Measurements from ENCODE around the gene MED26.

The MED26 gene

DNA sequence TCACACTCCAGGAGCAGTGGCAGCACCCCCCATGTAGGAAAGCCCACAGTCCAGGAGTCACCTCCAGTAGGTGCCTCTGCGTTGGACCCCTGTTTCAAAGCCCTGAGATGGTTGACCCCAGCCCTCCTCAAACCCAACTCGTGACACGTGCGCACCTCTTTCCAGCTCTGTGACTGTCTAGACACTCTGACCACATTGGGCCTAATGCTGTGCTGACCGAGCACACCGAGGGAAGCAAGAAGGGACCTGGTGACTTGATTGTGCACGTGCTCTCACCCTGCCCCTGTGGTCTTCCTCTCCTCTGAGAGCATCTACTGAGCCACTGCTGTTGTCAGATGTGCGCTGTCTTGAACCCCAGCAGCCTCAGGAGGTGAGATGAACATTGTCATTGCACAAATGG, 32.9 kb downstream of the MED26 start:
- no peak for DNase-seq (ENCODE audit: low read depth)
- H3K4me3 ChIP-seq (ENCODE audit: low read depth, low read length): no peak overlapping the region

DNA sequence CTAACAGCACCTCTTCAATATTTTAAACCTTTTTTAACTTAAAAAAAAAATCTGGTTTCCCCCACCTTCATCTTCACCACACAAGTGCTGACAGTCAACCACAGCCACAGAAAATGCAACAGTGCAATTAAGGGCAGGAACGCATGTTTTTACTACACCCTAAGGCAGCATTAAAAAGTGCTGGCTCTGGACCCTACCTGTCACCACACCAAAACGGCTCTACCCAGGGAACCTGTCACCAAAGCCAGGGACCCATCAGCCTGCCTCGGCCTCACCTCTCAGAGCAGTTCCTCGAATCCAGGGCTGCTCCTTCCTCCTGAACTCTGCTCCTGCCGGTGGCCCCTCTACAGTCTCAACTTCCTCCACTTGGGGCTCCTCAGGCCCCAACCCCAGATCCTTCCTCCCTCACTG, 33.3 kb downstream of the MED26 start:
- no peak for DNase-seq (ENCODE audit: low read depth)
- no peak overlapping the region for H3K4me3 ChIP-seq (ENCODE audit: low read depth, low read length)

DNA sequence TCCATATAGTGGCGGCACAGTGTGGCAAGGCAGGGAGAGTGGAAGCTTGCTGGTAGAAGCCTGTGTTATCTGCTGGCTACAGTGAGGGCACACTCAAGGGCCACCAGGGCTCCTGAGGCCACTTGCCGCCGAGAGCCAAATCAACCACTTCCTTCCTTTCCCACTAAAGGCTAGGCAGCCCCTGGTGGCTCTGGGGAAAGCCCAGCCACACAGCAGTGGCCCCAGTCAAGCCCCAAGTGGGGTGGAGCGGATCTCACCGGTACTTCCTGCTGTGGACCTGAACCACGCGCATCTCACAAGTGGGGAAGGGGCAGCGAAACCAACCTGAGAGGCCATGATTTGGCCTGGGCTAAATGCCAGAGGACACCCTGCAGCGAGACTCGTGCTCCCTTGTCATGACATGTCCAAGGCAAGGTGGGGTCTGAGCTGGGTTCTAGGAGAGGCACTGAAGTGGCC, 33.8 kb downstream of the MED26 start:
- no peak for DNase-seq (ENCODE audit: low read depth)
- no peak overlapping the region for H3K4me3 ChIP-seq (ENCODE audit: low read depth, low read length)

DNA sequence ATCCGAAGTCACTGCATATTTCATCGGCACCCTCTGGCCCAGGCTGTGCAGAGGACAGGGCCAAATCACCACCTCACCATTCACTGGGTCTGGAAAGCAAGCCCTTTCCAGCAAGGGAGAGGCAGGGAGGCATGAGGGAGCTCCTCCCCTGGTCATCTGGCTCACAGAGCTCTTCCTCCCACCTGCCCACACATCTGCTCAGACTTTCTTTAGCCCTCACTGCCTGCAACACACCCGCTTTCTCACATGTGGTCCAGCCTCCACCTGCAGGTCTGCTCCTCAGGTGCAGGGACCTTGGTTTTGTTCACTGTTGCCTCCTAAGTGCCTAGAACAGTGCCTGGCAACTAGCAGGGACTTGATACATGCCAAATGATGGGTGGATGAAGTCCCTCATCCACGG, 34.8 kb downstream of the MED26 start:
- H3K4me3 ChIP-seq (ENCODE audit: low read depth, low read length): no peak overlapping the region

DNA sequence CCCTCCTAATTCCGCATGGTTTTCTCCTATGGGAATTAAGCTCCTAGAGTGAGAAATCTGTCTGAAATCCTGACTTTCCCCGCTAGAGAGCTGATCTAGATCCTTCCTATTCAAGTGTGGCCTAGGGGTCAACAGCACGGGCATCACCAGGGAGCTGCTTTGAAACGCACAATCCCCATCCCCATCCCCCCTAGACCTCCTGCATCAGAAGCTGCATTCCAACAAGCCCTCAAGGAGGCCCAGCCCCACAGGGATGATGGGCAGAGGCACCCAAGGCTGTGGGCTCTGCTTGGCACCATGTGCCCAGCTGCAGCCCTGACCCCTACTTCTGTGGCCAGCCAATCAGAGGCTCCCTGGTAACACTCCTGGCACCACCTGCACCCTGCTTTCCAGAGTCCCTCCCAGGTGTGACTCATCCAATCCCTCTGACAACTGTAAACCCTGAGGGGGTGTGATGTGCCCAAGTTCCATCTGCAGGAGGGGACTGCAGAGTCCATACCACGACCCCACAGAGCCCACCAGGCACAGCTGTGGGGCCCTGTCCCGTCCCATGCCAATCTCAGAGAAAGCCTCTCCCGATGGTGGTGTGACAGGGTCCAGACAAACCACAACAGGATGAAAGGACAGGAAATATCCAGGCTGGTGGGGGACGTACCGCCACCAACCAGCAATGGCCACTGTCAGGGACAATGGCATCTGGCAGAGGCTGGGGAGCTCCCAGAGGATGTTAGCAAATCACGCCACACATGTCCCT, 36.0 kb downstream of the MED26 start:
- no peak overlapping the region for H3K4me3 ChIP-seq (ENCODE audit: low read depth, low read length)
- DNase-seq (ENCODE audit: low read depth): no peak

More for the DNA sequence above, 34.8 kb downstream of the MED26 start:
- no peak for DNase-seq (ENCODE audit: low read depth)

DNA sequence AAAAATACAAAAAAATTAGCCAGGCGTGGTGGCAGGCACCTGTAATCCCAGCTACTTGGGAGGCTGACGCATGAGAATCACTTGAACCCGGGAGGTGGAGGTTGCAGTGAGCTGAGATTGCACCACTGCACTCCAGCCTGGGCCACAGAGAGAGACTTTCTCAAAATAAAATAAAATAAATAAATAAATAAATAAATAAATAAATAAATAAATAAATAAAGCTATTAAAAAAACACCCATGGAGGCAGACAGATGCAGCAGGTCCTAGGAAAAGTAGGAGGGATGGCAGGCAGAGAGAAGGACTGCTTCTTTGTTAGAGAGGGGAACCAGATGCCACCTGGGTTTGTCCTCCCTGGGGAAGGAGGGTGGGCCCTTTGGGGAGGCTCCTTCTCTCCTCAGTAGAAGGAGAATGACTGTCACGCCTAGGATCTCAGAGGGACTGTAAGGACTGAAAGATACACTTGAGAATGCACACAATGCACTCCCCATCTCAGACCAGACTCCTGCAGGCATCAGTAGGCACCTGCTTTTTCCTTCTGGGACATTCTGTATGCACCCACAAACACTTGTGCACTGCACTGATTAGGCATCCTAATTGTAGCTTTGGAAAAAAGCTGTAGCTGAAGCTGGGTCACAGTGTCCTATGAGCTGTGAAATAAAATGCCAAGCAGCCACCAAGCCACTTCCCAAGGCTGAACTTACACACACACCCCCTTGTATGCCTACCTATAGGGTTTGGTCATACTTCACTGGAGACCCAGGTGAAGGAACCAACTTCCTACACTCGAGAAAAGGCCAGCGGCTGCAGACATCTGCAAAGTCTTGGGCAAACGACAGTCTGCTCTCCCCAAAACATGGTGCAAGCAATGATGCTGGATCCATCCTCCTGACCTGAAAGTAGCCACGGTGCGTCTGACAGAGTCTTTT, 36.9 kb downstream of the MED26 start:
- no peak overlapping the region for H3K4me3 ChIP-seq (ENCODE audit: low read depth, low read length)
- DNase-seq (ENCODE audit: low read depth): no peak

DNA sequence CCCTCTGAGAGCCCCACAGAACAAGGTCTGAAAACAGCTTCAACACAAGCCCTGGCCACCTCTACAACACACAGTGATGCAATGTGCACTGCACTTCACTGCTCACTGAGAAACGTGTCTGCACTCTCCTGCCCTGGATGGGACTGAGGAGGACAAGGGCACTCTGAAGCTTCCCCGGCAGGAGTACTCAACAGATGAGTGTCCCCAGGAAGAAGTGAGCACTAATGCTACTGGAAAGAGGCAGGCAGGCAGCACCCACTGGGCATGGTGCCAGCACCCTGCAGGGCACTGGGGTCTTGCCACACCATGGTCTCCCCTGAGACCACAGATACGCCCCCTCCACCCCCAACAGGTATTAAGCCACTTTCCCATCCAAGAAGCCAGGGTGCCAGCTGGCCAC, 38.1 kb downstream of the MED26 start:
- DNase-seq (ENCODE audit: low read depth): no peak
- no peak overlapping the region for H3K4me3 ChIP-seq (ENCODE audit: low read depth, low read length)

DNA sequence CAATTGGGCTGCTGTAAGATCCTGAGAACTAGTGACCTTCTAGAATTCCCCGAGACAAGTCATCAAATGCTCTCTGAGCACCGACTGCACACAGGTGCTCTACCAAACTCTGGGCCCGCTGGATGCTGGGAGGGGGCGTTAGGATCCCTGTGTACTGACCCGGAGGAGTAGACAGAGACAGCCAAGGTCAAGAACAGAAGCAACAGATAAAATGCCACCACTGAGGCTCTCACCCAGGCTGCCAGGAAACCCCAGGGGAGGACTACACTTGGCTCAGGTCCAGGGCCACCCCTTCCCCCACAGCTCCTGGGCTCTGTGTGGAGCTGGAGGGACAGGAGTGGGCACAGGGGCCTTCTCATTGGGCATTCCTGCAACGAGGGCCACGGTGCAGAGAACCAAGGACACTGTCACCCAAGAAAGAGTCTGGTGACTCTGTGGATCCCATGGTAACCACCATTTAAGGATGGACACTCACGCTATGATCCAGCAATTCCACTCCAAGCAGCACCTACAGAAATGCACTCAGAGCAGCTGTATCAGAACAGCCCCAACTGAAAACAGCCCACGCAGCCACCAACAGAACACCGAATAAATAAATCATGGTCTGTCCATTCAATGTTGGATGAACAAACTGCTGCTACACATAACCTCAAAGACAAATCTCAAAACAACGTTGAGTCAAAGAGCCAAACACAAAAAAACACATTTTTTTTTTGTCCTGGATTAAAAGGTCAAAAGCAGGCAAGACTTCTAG, 39.0 kb downstream of the MED26 start:
- DNase-seq (ENCODE audit: low read depth): no peak
- no peak overlapping the region for H3K4me3 ChIP-seq (ENCODE audit: low read depth, low read length)

DNA sequence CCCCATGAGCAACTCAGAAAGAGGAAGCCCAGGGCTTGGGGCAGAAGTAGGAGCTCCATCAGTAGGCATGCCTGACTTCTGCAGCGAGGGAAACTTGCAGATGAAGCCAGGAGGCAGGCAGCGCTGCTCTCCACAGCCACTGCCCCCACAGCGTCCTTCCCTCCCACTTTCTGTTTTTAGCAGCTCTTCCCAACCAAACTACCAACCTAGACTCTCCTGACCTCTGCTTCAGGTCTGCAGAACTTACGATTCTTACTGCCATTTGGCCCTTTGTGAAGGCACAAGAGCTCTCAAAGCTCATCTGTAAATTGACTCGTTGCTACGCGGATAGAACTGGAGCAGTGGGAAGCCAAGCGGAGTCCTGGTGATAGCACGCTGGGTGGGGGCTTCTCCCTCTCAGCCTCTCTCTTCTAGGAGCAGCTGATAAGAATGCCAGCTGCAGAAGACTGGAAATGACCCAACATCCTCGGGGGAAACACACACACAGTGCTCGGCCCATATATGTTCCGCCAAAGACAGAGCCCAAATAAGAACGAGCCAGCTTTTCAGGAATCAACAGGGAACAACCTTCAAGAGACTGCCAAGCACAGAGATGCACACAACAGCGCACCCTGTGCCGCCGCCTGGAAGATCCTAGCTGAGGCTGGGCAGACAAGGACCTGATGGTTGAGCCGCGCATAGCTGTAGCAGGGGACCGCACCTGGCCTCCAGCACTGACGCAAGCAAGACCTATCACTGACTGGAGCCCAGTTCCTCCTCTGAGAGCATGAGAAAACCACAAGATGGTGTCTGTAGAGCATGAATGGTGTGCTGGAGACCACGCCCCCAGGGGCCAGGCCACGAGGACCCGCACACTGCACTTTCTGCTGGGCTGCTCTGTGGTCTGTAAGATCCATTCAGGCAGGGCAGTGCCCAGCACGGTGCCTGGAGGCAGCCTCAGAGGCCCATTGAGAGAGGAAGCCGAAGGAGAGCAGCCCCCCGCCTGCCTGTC, 39.9 kb downstream of the MED26 start:
- H3K4me3 ChIP-seq (ENCODE audit: low read depth, low read length): no peak overlapping the region

DNA sequence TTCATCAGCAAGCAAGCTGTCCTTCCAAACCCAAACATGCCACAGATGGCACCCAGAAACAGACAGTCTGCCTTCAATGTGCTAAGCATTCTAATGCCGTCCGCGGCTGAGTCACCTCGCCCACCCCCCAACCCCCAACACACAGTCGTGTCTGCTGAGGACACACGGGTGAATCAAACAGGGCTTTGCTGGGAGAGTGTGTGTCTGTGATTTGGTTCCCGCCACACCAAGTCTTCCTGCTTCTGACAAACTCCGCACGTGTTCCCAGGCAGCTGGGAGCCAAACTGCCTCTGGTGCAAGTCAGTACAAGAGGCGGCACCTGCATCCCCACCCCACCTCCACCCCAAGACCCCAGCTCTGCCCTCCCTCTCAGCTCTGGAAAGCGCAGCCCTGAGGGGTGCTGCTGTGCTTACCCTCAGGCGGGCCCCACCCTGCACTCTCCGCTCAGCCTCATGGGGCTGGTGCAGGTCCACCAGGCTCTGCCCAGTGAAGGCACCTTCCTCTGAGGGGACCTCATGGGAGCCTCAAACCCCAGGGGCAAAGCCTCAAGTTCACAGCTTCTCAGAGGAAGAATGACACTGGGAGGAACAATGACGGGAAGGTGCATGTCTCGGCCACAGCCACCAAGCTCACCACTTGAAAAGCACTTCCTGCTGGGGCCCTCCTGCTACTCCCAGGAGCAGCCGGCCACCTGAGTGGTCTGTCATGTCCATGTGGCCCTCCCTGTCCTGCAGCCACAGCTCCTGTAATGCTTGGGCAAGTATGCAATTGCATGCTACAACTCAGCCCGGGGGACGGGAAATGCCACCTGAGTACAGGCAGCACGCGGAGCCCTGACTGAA, 40.8 kb downstream of the MED26 start:
- no peak overlapping the region for H3K4me3 ChIP-seq (ENCODE audit: low read depth, low read length)
- no peak for DNase-seq (ENCODE audit: low read depth)

More for the DNA sequence above, 39.9 kb downstream of the MED26 start:
- no peak for DNase-seq (ENCODE audit: low read depth)

DNA sequence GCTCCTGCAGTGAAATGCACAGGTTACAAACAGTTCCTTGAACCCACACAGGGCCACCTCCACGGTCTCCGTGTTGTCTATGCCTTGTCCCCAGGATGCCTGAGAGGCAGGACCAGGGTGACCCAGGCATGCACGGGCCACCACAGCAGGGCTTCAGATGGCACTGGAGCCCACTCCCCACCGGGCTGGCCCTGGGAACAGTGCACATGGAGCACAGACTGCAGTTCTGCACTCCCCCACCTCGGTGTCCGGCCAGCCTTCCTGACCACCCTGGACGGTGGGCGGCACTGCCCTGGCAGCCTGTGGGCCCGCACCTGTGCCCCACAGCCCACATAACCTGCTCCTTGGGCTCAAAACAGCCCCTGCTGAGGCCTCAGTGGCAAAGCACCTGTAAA, 41.5 kb downstream of the MED26 start:
- DNase-seq (ENCODE audit: low read depth): no peak
- no peak overlapping the region for H3K4me3 ChIP-seq (ENCODE audit: low read depth, low read length)

DNA sequence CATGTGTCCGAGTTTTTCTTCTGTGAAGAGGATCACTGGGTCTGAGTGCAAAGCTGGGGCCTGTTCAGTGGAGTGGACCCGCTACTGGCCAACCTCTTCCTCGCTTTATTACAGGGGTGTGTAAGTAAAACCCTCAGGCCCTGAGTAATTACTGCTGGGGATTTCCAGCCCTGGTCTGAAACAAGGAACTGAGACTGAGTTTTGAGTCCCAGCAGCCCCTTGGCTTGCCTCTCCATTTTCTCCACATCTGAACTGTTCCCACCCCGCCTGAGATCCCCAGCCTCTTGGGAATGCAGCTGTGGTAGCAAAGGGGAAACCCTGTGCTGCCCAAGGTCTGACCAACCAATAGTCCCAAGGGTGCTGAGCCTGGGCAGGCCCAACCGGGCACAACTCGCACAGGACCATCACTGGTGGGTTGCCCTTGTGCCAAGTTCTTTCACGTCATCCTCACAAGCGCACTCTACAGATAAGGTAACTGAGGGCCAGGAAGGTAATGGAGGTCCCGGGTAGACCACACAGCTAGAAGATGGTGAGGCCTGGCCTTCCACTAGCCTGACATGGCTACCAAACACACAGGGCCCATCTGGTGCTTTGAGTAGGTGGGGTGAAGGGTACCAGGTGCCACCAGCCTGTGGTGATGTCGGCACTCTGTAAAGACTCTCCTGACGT, 42.1 kb downstream of the MED26 start:
- H3K4me3 ChIP-seq (ENCODE audit: low read depth, low read length): no peak overlapping the region
- DNase-seq (ENCODE audit: low read depth): no peak

DNA sequence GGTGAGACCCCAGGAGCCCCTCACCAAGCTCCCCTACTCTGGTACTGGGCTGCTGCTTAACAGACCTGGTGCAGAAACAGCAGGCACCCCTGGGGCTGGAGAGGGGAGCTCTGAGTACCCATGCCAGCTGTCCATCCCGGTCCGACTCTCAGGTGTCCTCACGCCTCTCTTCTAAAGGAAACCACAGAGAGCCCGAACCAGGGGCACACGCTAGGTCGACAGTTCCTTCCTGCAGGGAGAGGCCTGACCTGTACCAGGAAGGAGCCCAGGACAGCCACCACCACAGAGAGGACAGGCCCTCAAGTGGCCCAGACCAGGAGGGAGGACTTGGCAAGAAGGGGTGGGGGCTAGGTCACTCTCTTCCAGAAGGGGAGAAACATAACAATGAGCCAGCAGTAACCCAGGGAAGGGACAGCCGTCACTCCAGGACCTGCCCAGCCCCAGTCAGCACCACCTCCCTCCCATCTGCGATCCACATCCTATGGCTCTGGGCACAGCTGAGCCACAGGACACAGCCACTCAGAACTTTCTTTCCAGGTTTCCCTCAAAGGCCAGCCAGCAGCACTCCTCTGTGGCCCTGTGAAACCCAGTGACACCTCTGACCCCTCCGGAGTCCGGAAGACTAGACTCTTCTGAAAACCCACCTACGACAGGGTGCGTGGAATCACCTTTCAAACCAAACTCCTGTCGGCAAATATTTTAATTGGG, 42.8 kb downstream of the MED26 start:
- no peak for DNase-seq (ENCODE audit: low read depth)
- H3K4me3 ChIP-seq (ENCODE audit: low read depth, low read length): no peak overlapping the region

DNA sequence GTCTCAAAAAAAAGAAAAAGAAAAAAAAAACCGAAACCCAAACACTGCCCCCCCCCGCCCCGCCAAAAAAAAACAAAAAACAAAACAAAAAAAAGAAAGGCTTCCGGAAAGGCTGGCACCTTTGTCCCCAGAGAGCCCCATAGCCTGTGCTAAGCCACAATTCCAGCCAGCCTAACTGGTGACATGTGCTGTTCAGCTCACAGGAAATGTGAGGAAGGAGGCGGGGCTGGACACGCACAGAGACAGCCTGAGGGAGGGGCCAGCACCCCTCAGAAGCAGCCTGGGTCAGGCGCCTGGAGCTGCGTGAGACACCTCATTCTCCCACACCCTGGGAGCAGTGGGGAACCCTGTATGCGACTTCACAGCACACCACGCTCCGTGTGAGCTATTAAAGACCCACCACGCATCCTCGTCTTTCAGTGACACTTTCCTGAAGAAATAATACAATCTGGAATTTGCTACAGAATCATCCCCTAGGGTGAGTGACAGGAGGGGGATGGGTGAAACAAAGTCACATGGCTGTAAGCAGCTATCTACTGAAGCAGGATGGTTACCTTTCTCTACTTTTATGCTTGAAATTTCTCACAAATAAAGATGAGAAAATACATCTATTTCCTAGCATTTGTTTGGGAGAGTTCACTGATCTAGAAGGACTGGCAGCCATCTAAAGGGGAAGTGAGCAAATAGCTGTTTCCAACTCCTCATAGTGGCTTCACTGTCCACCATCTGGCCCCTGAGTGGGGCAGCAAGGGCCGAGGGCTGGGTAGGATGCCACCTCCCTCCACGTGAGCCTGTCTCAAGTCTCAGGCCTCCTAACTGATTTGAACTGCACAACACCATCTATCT, 43.5 kb downstream of the MED26 start:
- H3K4me3 ChIP-seq (ENCODE audit: low read depth, low read length): no peak overlapping the region
- DNase-seq (ENCODE audit: low read depth): no peak

DNA sequence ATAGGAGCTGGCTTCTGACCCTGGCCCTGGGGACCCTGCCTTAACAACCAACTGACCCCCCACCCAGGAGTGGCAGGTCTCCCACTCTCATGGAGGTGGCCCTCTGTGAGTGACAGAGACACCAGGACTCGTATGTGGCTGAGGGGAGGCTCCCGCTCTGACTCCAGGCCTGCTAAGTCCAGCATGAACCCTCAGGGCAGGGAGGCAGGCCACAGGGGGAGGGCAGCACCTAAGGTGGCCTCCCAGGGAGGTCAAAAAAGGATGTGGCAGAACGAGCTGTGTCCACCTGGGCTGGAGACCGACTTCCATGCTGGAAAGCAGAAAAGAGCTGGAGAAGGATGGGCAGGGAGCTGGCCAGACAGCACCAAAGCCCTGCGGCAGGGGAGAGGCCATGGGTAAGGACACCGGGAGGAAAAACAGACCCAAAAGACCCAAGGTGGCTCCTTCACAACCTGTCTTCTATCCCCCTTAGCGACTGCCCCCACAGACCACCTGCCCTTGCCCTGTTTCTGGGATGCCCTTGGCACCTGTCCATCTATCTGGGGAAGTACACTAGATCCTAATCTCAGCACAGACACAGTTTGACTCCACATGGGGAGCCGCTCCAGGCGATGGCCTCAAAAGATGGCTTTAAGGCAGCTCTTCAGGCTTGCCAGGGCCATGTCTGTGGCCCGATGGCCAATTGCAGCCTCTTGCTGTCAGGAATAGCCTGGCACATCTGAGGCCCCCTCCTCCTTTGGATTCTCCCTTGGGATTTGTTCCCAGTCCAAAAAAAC, 45.3 kb downstream of the MED26 start:
- DNase-seq (ENCODE audit: low read depth): no peak

More for the DNA sequence above, 45.3 kb downstream of the MED26 start:
- H3K4me3 ChIP-seq (ENCODE audit: low read depth, low read length): no peak overlapping the region
